ENCODE data around the gene BCL2L2.

BCL2L2 gene

GRCh38 chr14:23299986-23300686, 6.5 kb upstream of the BCL2L2 start:
- DNase-seq (ENCODE audit: low spot score), result no peak

- peak; percentile 73 for DNase-seq (ENCODE audit: low spot score)
These were observed 5.9 kb upstream of the BCL2L2 start for GRCh38 chr14:23300687-23301223.

- peak; percentile 98 for DNase-seq (ENCODE audit: low spot score)
These were observed 5.2 kb upstream of the BCL2L2 start for GRCh38 chr14:23301288-23301968.

GRCh38 chr14:23301969-23302289, 4.7 kb upstream of the BCL2L2 start:
- DNase-seq (ENCODE audit: low spot score), result no peak

GRCh38 chr14:23302290-23303225, 4.1 kb upstream of the BCL2L2 start, which contains the start of gene PPP1R3E:
Gene PPP1R3E, minus strand, starts transcription at chr14:23302859. Its CDS starts 283 bp downstream, at chr14:23302576.
- DNase-seq (ENCODE audit: low spot score), result peak; percentile 67

- no peak for DNase-seq (ENCODE audit: low spot score)
These were observed 505 bp downstream of the BCL2L2 start for GRCh38 chr14:23307146-23307530.

GRCh38 chr14:23307687-23308644, 1.3 kb downstream of the BCL2L2 start:
- DNase-seq (ENCODE audit: low spot score), result no peak

- DNase-seq (ENCODE audit: low spot score), result no peak
These were observed 2.2 kb downstream of the BCL2L2 start for GRCh38 chr14:23308721-23309445.

GRCh38 chr14:23310546-23310945, 3.9 kb downstream of the BCL2L2 start:
- no peak for DNase-seq (ENCODE audit: low spot score)

GRCh38 chr14:23316300-23316699, 9.7 kb downstream of the BCL2L2 start:
- DNase-seq (ENCODE audit: low spot score), result no peak

GRCh38 chr14:23319746-23320583, 13.3 kb downstream of the BCL2L2 start:
- DNase-seq (ENCODE audit: low spot score), result no peak

GRCh38 chr14:23320584-23321571, 14.2 kb downstream of the BCL2L2 start, which contains the start of gene PABPN1:
Gene PABPN1, plus strand, starts transcription at chr14:23321457. Its CDS starts 13 bp downstream, at chr14:23321470.
- peak; percentile 100 for DNase-seq (ENCODE audit: low spot score)

- DNase-seq (ENCODE audit: low spot score), result peak; percentile 54
These were observed 15.2 kb downstream of the BCL2L2 start for GRCh38 chr14:23321572-23322547.

- no peak for DNase-seq (ENCODE audit: low spot score)
These were observed 16.2 kb downstream of the BCL2L2 start for GRCh38 chr14:23322568-23323517.

GRCh38 chr14:23323838-23324454, 17.3 kb downstream of the BCL2L2 start:
- DNase-seq (ENCODE audit: low spot score), result no peak
